HepG2 (cell line): ENCODE results near the gene TLE1. TPM values are rescaled to one million over a fixed set of nuclear protein-coding genes. Genes with fewer than 3 reads are reported as not detected.

Source experiments
- BCL3 ChIP-seq: sonication (generic); formaldehyde crosslinking; IDR thresholded peaks from 2 replicates; pipeline ENCODE4 v1.5.1; 2020; ENCODE audit warnings: mild to moderate bottlenecking, missing genetic modification reagents, moderate library complexity
- BCLAF1 ChIP-seq: fragments of 450-650 bp; IDR thresholded peaks from 2 replicates; pipeline ENCODE4 v1.6.1; 2017; ENCODE audit warnings: mild to moderate bottlenecking
- FOXA3 ChIP-seq: IDR thresholded peaks from 2 replicates; pipeline ENCODE4 v1.6.1; 2016; ENCODE audit warnings: missing genetic modification reagents, missing compliant biosample characterization
- FOXO1 ChIP-seq: sonication (generic); formaldehyde crosslinking; IDR thresholded peaks from 2 replicates; pipeline ENCODE4 v1.4.0; 2020; ENCODE audit warnings: missing genetic modification reagents
- MED1 ChIP-seq: sonication (generic); formaldehyde crosslinking; IDR thresholded peaks from 2 replicates; pipeline ENCODE4 v1.4.0; 2020; ENCODE audit warnings: missing genetic modification reagents
- MEIS2 ChIP-seq: sonication (generic); formaldehyde crosslinking; IDR thresholded peaks from 2 replicates; pipeline ENCODE4 v1.9.0; 2021; ENCODE audit warnings: mild to moderate bottlenecking, missing genetic modification reagents
- MTA1 ChIP-seq: sonication (generic); formaldehyde crosslinking; IDR thresholded peaks from 2 replicates; pipeline ENCODE4 v1.4.0; 2020; ENCODE audit warnings: missing genetic modification reagents, mild to moderate bottlenecking, borderline replicate concordance
- NFRKB ChIP-seq: fragments of 450-650 bp; IDR thresholded peaks from 2 replicates; pipeline ENCODE4 v1.6.1; 2017
- RBAK ChIP-seq: sonication (generic); formaldehyde crosslinking; IDR thresholded peaks from 2 replicates; pipeline ENCODE4 v1.5.1; 2020; ENCODE audit warnings: mild to moderate bottlenecking, missing genetic modification reagents
- REPIN1 ChIP-seq: sonication (generic); formaldehyde crosslinking; IDR thresholded peaks from 2 replicates; pipeline ENCODE4 v1.8.0; 2022; ENCODE audit warnings: missing genetic modification reagents, low read depth, mild to moderate bottlenecking, borderline replicate concordance
- ZNF512 ChIP-seq: sonication (generic); formaldehyde crosslinking; IDR thresholded peaks from 2 replicates; pipeline ENCODE4 v1.4.0; 2020; ENCODE audit warnings: mild to moderate bottlenecking, missing genetic modification reagents
- ZNF558 ChIP-seq: sonication (generic); formaldehyde crosslinking; IDR thresholded peaks from 2 replicates; pipeline ENCODE4 v1.9.0; 2022; ENCODE audit warnings: mild to moderate bottlenecking, missing genetic modification reagents, borderline replicate concordance
- ZNF761 ChIP-seq: sonication (generic); formaldehyde crosslinking; conservative IDR thresholded peaks from 2 replicates; pipeline ENCODE4 v1.4.0; 2020; ENCODE audit warnings: mild to moderate bottlenecking, missing genetic modification reagents
- polyA plus RNA-seq, 8 experiments: library from polyadenylated mRNA; depleted of rRNA in 3 of 8; stranded (reverse) in 7 of 8; unstranded in 1 of 8; fragments of >200 nt; fragmentation: Illumina TruSeq in 4 of 8; extraction: Trizol in 4 of 8; gene quantifications; 2 replicates each; pipeline versions ENCODE4 v1.2.1 to v1.2.3, GENCODE V29; 2011 to 2016; ENCODE audit warnings: low read depth in 4 of 8, missing spikeins in 1 of 8, mixed read lengths in 1 of 8; ENCODE audit not compliant: insufficient read depth in 1 of 8
- total RNA-seq, 5 experiments: library from RNA; depleted of rRNA; stranded (reverse); fragments of >200 nt; fragmentation: Illumina TruSeq; extraction: Trizol; gene quantifications; 2 replicates each; pipeline ENCODE4 v1.2.3, GENCODE V29; 2016; ENCODE audit warnings: low read depth in 1 of 5
- TF ChIP-seq, protein P1 (sequence below): sonication (generic); formaldehyde crosslinking; IDR thresholded peaks from 2 replicates; pipeline ENCODE4 v1.9.0; 2021; ENCODE audit warnings: missing genetic modification reagents, mild to moderate bottlenecking, borderline replicate concordance
- TF ChIP-seq, protein P2 (sequence below): sonication (generic); formaldehyde crosslinking; conservative IDR thresholded peaks from 2 replicates; pipeline ENCODE4 v1.4.0; 2020; ENCODE audit warnings: missing genetic modification reagents
- TF ChIP-seq, protein P3 (sequence below): sonication (generic); formaldehyde crosslinking; IDR thresholded peaks from 2 replicates; pipeline ENCODE4 v1.8.1; 2023; ENCODE audit warnings: missing genetic modification reagents, mild to moderate bottlenecking, borderline replicate concordance

Gene TLE1
- total and polyA plus RNA-seq, 2 of the 13 experiments (the other 11 are each of a cell fraction or from before 2014, with no cell fraction given) = 35.9 to 109 TPM

DNA sequence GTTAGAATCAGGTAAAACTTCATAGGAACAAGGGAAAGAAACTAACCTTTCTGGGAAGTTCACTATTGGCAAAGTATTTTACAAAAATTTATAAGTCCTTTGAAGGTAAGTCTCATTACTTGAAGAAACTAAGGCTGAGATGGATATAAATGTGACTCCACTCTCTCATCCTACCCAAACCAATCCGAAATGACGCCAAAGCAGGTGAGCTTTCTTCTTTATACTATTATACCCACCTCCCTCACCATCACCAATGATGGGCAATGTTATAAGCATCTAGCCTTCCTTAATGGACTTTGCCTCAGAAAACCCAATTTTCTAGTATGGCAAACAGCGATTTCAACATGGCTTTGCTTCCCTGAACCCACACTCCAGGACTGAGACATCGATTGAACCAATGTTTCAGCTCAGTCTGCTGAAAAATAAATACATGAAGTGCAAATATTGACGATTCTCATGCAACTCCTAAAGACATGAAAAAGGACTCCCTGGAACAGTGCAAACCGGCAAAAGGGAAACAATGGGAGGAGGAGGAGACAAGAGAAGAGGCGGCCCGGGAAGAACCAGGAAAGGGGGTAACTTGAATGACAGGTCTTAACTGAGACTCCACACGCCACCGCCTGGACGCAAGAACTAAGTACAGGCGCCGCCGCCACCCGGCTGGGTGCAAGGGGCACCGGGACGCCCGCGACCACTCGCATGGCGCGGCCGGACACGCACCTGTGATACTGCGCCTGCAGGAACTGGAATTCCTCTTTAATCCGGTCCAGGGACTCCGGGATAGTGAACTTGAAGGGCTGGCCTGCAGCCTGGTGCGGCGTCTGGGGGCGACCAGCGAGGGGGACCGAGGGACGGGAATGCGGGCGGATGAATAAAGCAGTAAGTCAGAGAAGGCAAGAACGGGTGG is 2.5 kb downstream of the TLE1 start (continued):
- TF ChIP-seq REPIN1 (peak; percentile 83; the same call in 1 of the 2 replicates), ZNF512 (no peak), ZNF558 (no peak), BCL3 (CRISPR knock-in tag) (0 out of 2 replicates have a peak, but pooled peaks have one; percentile 55), RBAK (CRISPR knock-in tag) (no peak), FOXO1 (CRISPR knock-in tag) (peak; percentile 96), MED1 (CRISPR knock-in tag) (peak; percentile 96), FOXA3 (peak; percentile 99), MEIS2 (CRISPR knock-in tag) (peak; percentile 91), BCLAF1 (no peak), MTA1 (CRISPR knock-in tag) (peak; percentile 25), NFRKB (no peak), ZNF761 (CRISPR knock-in tag) (peak; percentile 56; the same call in 1 of the 2 replicates)
- TF ChIP-seq, protein P1, sequence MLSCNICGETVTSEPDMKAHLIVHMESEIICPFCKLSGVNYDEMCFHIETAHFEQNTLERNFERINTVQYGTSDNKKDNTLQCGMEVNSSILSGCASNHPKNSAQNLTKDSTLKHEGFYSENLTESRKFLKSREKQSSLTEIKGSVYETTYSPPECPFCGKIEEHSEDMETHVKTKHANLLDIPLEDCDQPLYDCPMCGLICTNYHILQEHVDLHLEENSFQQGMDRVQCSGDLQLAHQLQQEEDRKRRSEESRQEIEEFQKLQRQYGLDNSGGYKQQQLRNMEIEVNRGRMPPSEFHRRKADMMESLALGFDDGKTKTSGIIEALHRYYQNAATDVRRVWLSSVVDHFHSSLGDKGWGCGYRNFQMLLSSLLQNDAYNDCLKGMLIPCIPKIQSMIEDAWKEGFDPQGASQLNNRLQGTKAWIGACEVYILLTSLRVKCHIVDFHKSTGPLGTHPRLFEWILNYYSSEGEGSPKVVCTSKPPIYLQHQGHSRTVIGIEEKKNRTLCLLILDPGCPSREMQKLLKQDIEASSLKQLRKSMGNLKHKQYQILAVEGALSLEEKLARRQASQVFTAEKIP (CRISPR knock-in tag) = no peak
- TF ChIP-seq, protein P2, sequence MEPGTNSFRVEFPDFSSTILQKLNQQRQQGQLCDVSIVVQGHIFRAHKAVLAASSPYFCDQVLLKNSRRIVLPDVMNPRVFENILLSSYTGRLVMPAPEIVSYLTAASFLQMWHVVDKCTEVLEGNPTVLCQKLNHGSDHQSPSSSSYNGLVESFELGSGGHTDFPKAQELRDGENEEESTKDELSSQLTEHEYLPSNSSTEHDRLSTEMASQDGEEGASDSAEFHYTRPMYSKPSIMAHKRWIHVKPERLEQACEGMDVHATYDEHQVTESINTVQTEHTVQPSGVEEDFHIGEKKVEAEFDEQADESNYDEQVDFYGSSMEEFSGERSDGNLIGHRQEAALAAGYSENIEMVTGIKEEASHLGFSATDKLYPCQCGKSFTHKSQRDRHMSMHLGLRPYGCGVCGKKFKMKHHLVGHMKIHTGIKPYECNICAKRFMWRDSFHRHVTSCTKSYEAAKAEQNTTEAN (CRISPR knock-in tag) = no peak; the same call in 1 of the 2 replicates
- TF ChIP-seq, protein P3, sequence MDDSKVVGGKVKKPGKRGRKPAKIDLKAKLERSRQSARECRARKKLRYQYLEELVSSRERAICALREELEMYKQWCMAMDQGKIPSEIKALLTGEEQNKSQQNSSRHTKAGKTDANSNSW (CRISPR knock-in tag) = no peak
